Pancreas (tissue), 10 donors: Measurements from ENCODE around the gene PPAN. TPM values are rescaled to one million over a fixed set of nuclear protein-coding genes. Genes with fewer than 3 reads are reported as not detected.

Source experiments
- ATAC-seq, 4 donors: fragments of 200-7000 bp; cut with Tn5 transposase; one replicate each; pipeline versions ENCODE4 v1.8.0 to v1.9.1; 2020; ENCODE audit warnings: mild to moderate bottlenecking in 4 of 4, moderate library complexity in 4 of 4
- DNase-seq, 6 donors: peaks; one replicate each; pipeline ENCODE4 v3.0.0-alpha.2; 2020
- FAIRE-seq: peaks from 2 replicates; lab custom pipeline; 2012; peaks lifted over from hg19 to GRCh38; lab: Jason Lieb, UNC
- H3K27ac ChIP-seq, 4 donors: fragments of 200-600 bp; sonication (generic); 1 replicate in 3 of 4; 2 replicates in 1 of 4; pipeline versions ENCODE4 v1.5.0 to v1.8.0; 2020
- H3K27me3 ChIP-seq, 4 donors: fragments of 200-600 bp; one replicate each; pipeline ENCODE4 v1.8.0; 2021
- H3K36me3 ChIP-seq, 3 donors: fragments of 200-600 bp; sonication (generic) in 1 of 3; one replicate each; pipeline versions ENCODE4 v1.5.0 to v1.8.0; 2020 to 2021
- H3K4me1 ChIP-seq, 3 donors: fragments of 200-600 bp; one replicate each; pipeline ENCODE4 v1.8.0; 2021
- H3K4me3 ChIP-seq, 4 donors: fragments of 200-600 bp; sonication (generic) in 2 of 4; one replicate each; pipeline versions ENCODE4 v1.5.0 to v1.8.0; 2020 to 2021
- H3K9me3 ChIP-seq, 4 donors: fragments of 200-600 bp; one replicate each; pipeline ENCODE4 v1.8.0; 2021
- WGBS, 2 donors: extraction: QIAGEN DNeasy Blood & Tissue Kit; methylation state at CpG; one replicate each; pipeline ENCODE4 v1.1.7; 2013; 5-methylcytosine and 5-hydroxymethylcytosine counted together
- intact Hi-C, 3 donors: fragments of 100-400 bp; cut with DNase I; formaldehyde crosslinking; loops; one replicate each; pipeline versions ENCODE4 v1.11.1 to v1.14.2; 2022
- polyA plus RNA-seq, 2 donors: library from polyadenylated mRNA; stranded (reverse); fragments of 200-250 nt; gene quantifications; one replicate each; pipeline ENCODE4 v1.2.3, GENCODE V29; 2013
- total RNA-seq, 6 donors: library from RNA; stranded (reverse); fragmentation: NEBNext Ultra II Directional in 4 of 6; extraction: Animal tissue kit (Norgen Biotek cat#: 25700) in 4 of 6; gene quantifications; one replicate each; pipeline versions ENCODE4 v1.2.1 to v1.2.4, GENCODE V29; 2021 to 2023
- TF ChIP-seq, protein P1 (sequence below), 4 donors: fragments of 200-600 bp; sonication (generic) in 3 of 4; IDR thresholded peaks; one replicate each; pipeline versions ENCODE4 v1.5.0 to v1.8.0; 2021; ENCODE audit warnings: antibody characterized with exemption in 4 of 4
- donor health status: healthy with polysubstance abuse.
- donor health status: DM: no; HTN: no; CAD: no; lungs with moderate emphysema.
- donor health status: DM: no; HTN: no; CAD: no.
- donor health status: control.
- donor health status: control.
- donor health status: Bipolar disorder and iron deficiency.
- donor health status: DM: yes; HTN: yes; CAD: no.
- donor health status: DM: no; HTN: no; CAD: no.
- donor health status: DM: no; HTN: no; CAD: no.
- donor health status: DM: yes; HTN: yes; CAD: no.

The PPAN gene
- total and polyA plus RNA-seq, 8 donors = 9.3 to 67.9 (median 19.4) TPM

DNA sequence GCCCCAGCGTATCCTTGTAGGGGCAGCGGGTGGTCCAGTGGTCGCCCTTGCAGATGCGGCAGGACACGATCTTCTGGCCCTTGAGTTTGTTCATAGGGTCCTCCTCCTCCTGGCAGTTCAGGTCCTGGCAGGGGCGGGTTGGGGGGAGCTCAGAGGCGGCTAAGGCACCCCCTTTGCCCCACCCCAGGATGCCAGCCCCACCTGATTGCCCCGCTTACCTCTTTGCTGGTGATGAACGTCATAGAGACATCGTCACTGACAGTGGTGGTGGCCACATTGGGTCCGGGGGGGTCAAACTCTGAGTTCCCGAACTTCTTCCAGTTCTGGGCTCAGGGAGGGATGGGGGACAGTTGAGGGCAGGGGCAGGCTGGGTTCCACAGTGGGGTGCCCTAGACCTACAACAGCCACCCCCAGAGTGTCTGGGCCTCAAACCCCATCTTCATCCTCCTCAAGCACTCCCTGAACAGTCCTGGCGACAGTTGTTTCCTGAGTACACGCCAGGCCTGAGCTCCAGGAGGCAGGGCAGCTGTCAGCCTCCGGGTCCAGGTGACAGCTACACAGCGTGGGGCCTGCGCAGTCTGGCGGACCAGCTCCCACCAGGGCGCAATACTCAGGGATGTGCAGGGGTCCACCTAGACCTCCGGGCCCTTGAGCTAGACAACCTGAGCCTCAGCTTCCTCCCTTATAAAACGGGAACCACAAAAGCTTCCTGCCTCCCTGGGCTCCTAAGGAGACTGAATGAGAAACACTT, 10.9 kb downstream of the PPAN start:
- intact Hi-C loops = loop anchor here in 1 of 3 donors (10.0 kb wide), 1 partner anchor 172 kb away; no protein-coding TSS in a partner anchor
- Histone ChIP-seq H3K27me3 (no peaks in the 10 kb centered on the region), H3K9me3 (no peaks in the 10 kb centered on the region), H3K4me3 (no peak overlapping the region), H3K36me3 (peaks cover 0 to 18% (median 10%) of the 10 kb centered on the region in 3 donors), H3K4me1 (peaks cover 0 to 13% (median 4%) of the 10 kb centered on the region in 3 donors), H3K27ac (no peak overlapping the region)
- FAIRE-seq (no peak), DNase-seq (peak in 1 of 6 donors; percentile 65), ATAC-seq (no peak)
- whole genome bisulfite sequencing, 2 donors = 87 to 88% methylated on average over 18 to 21 of the region's 21 CpGs
- TF ChIP-seq, protein P1, sequence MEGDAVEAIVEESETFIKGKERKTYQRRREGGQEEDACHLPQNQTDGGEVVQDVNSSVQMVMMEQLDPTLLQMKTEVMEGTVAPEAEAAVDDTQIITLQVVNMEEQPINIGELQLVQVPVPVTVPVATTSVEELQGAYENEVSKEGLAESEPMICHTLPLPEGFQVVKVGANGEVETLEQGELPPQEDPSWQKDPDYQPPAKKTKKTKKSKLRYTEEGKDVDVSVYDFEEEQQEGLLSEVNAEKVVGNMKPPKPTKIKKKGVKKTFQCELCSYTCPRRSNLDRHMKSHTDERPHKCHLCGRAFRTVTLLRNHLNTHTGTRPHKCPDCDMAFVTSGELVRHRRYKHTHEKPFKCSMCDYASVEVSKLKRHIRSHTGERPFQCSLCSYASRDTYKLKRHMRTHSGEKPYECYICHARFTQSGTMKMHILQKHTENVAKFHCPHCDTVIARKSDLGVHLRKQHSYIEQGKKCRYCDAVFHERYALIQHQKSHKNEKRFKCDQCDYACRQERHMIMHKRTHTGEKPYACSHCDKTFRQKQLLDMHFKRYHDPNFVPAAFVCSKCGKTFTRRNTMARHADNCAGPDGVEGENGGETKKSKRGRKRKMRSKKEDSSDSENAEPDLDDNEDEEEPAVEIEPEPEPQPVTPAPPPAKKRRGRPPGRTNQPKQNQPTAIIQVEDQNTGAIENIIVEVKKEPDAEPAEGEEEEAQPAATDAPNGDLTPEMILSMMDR (IDR thresholded peaks at IDR 0.05) = no peak

DNA sequence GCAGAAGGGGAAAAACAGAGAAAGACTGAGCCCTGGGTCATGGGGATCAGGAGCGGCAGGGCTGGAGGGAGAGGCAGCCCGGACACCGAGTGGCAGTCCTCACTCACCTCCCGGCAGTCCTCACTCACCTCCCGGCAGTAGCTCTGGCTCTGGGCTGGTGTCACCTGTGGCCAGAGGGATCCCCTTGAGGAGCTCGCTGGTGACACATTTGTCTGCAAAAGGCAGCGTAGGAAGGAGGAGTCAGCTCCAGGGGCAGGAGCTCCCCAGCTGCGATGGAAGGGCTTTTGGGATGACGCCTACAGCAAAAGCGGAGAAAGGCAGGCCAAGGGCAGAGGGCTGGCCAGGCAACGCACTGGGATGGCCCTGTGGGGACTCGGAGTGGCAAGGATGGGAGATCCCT, 12.8 kb downstream of the PPAN start:
- TF ChIP-seq, protein P1 (IDR thresholded peaks at IDR 0.05) = no peak
- ATAC-seq (no peak), DNase-seq (peak in 1 of 6 donors; percentile 81), FAIRE-seq (no peak)
- Histone ChIP-seq H3K36me3 (peaks cover 0 to 18% (median 10%) of the 10 kb centered on the region in 3 donors), H3K27me3 (no peaks in the 10 kb centered on the region), H3K9me3 (no peaks in the 10 kb centered on the region), H3K4me3 (peak overlapping the region; percentile 74 to 99 (median 83)), H3K27ac (peak overlapping the region in 1 of 4 donors; percentile 32), H3K4me1 (peaks cover 0 to 8% (median 4%) of the 10 kb centered on the region in 3 donors)
- WGBS, 2 donors = 22 to 25% methylated on average over 12 of the region's 12 CpGs
- intact Hi-C loops = loop anchor here in 1 of 3 donors (10.0 kb wide), 1 partner anchor 174 kb away; no protein-coding TSS in a partner anchor

GRCh38 chr19:10120538-10121189, 14.5 kb downstream of the PPAN start:
- FAIRE-seq (no peak), DNase-seq (no peak), ATAC-seq (no peak)
- no peak overlapping the region for H3K27ac ChIP-seq
- H3K36me3 ChIP-seq = peaks cover 0 to 11% (median 10%) of the 10 kb centered on the region in 3 donors
- H3K4me3 ChIP-seq = no peak overlapping the region
- TF ChIP-seq, protein P1 (IDR thresholded peaks at IDR 0.05) = no peak
- peaks cover 0 to 8% (median 4%) of the 10 kb centered on the region in 3 donors for H3K4me1 ChIP-seq
- intact Hi-C loops = no loop called here
- 83 to 87% methylated on average over 9 of the region's 9 CpGs for WGBS, 2 donors
- H3K27me3 ChIP-seq = no peaks in the 10 kb centered on the region
- no peaks in the 10 kb centered on the region for H3K9me3 ChIP-seq

DNA sequence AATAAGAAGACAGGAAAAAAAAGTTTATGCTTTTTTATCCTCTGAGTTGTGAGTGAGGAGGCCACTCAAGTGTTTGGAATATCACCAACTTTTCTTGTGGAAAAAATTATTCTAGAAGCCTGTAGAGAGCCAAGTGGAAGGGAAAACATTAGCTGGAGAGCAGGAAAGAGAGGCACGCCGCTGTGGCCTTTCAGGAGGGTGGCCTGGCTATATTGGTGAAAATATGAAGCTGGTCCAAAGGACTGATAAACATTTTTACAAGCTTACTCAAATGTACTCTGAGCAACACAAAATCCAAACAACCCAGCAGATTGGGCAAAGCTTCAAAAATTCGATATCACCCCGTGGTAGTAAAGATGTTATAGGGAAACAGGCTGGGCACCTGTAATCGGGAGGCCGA, 15.9 kb downstream of the PPAN start:
- DNase-seq (no peak), ATAC-seq (no peak)
- WGBS, 2 donors = 66 to 88% methylated on average over 6 of the region's 6 CpGs

More for the DNA sequence above, 15.9 kb downstream of the PPAN start:
- Histone ChIP-seq H3K4me1 (peaks cover 0 to 8% (median 4%) of the 10 kb centered on the region in 3 donors), H3K9me3 (no peaks in the 10 kb centered on the region), H3K36me3 (peaks cover 0 to 4% (median 3%) of the 10 kb centered on the region in 3 donors), H3K4me3 (no peak overlapping the region), H3K27me3 (no peaks in the 10 kb centered on the region), H3K27ac (no peak overlapping the region)
- FAIRE-seq = no peak
- TF ChIP-seq, protein P1 (IDR thresholded peaks at IDR 0.05) = no peak
- intact Hi-C loops = no loop called here
